Left hindlimb (tissue), 1 donor: ENCODE results near the gene RAP1GAP.
A peak's percentile ranks its signal among the peaks of the same experiment; 100 is the strongest.

Source experiments
- DNase-seq: peaks from one replicate; pipeline ENCODE4 v3.0.0-alpha.2; 2018

Gene RAP1GAP

GRCh38 chr1:21589618-21590017 is 79.5 kb downstream of the RAP1GAP start:
- no peak for DNase-seq

- no peak for DNase-seq
Measured at GRCh38 chr1:21587602-21587953, 81.6 kb downstream of the RAP1GAP start.

GRCh38 chr1:21586846-21587601 is 82.1 kb downstream of the RAP1GAP start:
- peak; percentile 83 for DNase-seq

- DNase-seq = no peak
Measured at GRCh38 chr1:21586222-21586621, 82.9 kb downstream of the RAP1GAP start.

DNA sequence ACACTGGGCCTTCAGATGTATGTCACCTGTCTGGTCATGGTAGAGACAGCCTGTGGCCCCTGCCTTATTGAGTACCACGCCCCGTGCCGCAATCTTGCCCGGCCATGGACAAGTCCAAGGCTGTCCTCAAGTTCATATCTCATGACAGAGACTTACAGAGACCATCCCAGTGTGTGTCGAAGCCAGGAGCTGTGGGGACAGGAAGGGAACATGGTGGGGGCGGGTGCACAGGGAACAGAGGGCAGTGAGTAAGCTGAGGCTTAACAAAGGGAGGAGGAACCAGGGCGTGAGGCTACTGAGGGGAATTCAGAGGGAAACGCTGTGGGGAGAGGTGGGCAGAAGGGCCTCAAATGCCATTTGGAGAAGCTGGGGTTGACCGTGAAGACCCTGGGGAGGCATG is 84.1 kb downstream of the RAP1GAP start:
- no peak for DNase-seq

DNA sequence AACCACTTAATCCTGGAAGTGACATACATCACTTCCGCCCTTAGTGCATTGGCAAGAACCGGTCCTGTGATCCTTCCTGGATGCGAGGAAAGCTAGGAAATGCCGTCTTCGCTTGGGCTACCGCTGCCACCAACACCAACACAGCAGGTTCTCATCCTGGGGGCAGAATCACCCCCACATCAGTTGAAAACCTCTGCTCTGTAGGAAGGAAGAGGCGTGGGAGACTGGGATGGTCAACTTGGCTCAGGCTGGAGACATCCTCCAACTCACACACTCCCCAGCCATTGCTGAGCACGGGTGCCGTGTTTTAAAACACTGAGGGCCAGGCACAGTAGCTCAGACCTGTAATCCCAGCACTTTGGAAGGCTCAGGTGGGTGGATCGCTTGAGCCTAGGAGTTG is 85.1 kb downstream of the RAP1GAP start:
- DNase-seq = no peak

DNA sequence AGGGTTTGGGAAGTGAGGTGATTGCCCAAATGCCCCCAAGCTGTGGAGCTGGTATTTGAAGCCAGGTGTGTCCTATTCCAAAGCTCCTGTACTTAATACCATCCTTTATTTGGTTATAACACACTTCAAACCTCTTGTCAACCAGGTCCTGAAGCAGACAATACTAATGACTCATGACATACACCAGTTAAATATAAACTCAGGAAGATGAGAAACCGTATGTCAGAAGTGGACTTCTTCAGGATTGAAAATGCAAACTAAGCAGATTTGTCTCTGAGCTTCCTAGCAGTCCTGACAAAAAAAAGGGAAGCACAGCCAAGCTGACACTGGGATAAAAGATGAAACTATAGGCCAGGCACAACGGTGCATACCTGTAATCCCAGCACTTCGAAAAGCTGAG is 89.4 kb downstream of the RAP1GAP start:
- DNase-seq = no peak

GRCh38 chr1:21577933-21578332 is 91.2 kb downstream of the RAP1GAP start:
- DNase-seq = peak; percentile 20

GRCh38 chr1:21577324-21577723 is 91.8 kb downstream of the RAP1GAP start:
- peak; percentile 23 for DNase-seq

GRCh38 chr1:21576798-21577187 is 92.4 kb downstream of the RAP1GAP start:
- DNase-seq = no peak

DNA sequence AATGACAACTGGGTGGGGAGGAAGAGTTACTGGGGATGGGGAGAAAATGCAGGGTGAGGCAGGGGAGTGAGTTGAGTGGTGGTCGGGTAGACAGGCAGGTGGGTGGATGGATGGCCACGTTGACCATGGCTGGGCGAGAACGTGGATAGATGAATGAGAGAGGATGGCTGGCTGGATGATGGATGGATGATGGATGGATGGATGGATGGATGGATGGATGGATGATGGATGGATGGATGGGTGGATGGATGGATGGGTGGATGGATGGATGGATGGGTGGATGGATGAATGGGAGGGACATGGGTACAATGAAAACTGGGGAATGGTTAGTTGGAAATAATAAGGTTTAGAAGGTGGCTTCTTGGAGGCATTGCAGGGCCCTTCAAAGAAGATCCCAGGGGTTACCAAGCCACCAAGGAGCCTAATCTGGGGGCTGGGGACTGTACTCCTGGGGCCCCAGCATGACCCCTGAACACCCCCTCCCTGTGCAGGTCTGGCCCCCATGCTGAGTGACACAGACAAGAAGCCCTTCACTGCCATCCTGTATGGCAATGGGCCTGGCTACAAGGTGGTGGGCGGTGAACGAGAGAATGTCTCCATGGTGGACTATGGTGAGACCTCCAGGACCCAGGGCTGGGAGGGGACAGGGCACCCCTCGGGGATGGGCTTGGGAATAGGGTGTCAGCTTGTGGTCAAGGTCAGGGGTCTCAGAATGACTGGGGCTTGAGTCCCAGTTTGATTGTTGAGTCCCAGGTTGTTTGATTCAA is 92.9 kb downstream of the RAP1GAP start:
- DNase-seq = peak; percentile 21

- peak; percentile 35 for DNase-seq
Measured at GRCh38 chr1:21575351-21575942, 93.7 kb downstream of the RAP1GAP start.

- peak; percentile 80 for DNase-seq
Measured at GRCh38 chr1:21574466-21575151, 94.5 kb downstream of the RAP1GAP start.

GRCh38 chr1:21573971-21574465 is 95.1 kb downstream of the RAP1GAP start:
- DNase-seq = peak; percentile 78

- DNase-seq = no peak
Measured at GRCh38 chr1:21573475-21573874, 95.7 kb downstream of the RAP1GAP start.

DNA sequence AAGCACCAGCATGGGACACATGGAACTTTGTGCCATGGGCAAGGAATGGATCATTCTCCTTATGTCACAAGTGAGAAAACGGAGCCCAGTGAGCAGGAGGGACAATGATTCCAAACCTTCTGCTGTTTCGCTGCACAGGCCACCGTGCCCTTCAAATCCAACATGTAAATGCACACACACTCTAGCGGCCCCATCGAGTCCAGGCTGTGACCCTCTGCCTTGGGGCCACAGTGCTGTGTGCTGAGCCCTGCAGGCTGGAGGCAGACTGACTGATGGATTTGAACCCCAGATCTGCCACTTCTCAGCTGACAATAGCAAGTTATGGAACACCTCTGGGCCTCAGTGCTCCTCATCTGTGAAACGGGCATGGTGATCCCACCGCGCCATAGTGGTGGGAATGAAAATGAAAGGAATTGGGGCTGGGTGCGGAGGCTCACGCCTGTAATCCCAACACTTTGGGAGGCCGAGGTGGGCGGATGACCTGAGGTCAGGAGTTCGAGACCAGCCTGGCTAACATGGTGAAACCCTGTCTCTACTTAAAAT is 96.4 kb downstream of the RAP1GAP start:
- no peak for DNase-seq

GRCh38 chr1:21572221-21572620 is 96.9 kb downstream of the RAP1GAP start:
- no peak for DNase-seq

DNA sequence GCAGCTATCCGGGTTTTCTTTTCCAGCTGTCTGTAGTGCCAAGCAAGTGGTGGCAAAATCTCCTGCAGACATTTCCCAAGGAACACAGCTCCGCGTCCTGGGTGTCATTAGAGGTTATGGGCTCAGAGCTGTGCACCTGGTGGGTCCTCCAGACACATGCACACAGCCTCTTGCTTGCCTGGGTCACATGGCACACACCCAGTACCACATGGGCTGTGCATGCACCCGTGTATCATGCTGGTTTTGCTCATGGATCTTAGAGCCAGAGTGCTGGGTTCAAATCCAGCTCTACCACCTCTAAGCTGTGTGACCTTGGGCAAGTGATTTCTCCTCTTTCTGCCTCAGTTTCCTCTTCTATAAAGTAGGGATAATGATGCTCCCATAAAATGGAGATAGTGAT is 98.3 kb downstream of the RAP1GAP start:
- no peak for DNase-seq

DNA sequence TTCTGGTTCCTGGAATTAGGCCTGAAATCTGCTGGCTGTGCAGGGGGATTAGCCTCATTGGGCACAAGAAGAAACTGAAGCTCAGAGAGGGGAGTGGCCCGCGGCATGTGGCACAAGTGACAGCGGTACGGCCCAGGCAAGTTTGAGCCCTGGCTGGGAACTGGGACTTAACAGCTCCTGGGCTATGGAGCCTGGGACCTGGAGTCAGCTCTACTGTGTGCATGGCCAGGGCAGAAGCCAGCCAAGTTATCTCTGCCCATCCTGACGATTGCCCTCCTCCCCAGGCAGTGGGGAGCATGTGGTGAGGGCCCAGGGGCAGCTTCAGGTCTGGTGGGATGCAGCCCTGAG is 98.7 kb downstream of the RAP1GAP start:
- no peak for DNase-seq

- DNase-seq = no peak
Measured at GRCh38 chr1:21569820-21570527, 99.2 kb downstream of the RAP1GAP start.

DNA sequence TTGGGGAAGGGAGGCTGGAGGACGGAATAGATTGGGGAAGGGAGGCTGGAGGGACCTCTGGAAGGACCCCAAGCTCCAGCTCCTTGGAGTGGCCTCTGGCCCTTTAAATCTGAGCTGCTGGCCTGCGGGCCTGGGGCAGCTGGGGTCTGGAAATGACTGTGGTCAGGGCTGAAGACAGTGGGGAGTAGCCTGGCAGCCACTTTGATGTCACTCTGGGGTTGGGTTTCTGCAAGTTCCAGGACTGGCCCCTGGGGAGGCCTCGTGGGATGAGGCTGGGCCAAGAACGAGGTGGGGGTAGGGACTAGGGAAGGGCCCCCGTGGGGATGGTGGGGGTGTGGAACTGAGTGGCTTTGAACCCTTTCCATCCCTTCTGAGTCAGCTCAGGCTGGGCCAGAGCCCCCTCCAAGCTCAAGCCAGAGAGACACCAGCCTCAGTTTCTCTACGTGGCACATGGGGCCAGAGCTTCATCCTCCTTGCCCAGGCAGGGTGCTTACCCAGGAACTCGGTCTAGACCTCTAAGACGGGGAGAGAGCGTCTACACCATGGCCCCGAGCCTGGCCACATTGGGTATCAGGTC is 100.3 kb downstream of the RAP1GAP start:
- no peak for DNase-seq
